ENCODE results near the gene RPUSD3. TPM values are rescaled to one million over a fixed set of nuclear protein-coding genes. Genes with fewer than 3 reads are reported as not detected.

RPUSD3 gene
- total RNA-seq, 4 donors from 2014 or later = 33.0 to 48.1 (median 45.0) TPM

DNA sequence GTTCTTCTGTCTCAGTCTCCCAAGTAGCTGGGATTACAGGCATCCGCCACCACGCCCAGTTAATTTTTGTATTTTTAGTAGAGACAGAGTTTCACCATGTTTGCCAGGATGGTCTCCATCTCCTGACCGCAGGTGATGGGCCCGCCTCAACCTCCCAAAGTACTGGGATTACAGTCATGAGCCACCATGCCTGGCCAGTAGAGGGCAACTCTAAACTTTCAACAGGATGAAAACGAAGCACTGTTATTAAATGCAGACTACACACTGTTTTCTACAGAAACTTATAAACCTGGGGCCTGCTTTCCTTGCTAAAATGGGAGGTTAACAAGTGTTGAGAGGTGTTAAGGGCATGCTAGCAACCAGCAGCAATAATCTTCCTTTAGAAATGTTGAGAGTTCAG lies 43.3 kb downstream of the RPUSD3 start:
- no peak overlapping the region for H3K27ac ChIP-seq (replicated peaks in 1 of 4)
- peaks cover 7 to 22% (median 11%) of the 10 kb centered on the region in 4 donors for H3K4me1 ChIP-seq
- H3K36me3 ChIP-seq = peaks cover 78 to 91% (median 89%) of the 10 kb centered on the region in 4 donors
- TF ChIP-seq, protein P1, sequence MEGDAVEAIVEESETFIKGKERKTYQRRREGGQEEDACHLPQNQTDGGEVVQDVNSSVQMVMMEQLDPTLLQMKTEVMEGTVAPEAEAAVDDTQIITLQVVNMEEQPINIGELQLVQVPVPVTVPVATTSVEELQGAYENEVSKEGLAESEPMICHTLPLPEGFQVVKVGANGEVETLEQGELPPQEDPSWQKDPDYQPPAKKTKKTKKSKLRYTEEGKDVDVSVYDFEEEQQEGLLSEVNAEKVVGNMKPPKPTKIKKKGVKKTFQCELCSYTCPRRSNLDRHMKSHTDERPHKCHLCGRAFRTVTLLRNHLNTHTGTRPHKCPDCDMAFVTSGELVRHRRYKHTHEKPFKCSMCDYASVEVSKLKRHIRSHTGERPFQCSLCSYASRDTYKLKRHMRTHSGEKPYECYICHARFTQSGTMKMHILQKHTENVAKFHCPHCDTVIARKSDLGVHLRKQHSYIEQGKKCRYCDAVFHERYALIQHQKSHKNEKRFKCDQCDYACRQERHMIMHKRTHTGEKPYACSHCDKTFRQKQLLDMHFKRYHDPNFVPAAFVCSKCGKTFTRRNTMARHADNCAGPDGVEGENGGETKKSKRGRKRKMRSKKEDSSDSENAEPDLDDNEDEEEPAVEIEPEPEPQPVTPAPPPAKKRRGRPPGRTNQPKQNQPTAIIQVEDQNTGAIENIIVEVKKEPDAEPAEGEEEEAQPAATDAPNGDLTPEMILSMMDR (IDR thresholded peaks at IDR 0.05) = no peak
- intact Hi-C loops (cut with DNase I) = no loop called here
- DNase-seq (ENCODE audit: extremely low spot score) = no peak
- WGBS = 83% methylated on average over 5 of the region's 5 CpGs
- no peaks in the 10 kb centered on the region for H3K9me3 ChIP-seq
- H3K4me3 ChIP-seq = no peak overlapping the region
- H3K27me3 ChIP-seq = no peaks in the 10 kb centered on the region

DNA sequence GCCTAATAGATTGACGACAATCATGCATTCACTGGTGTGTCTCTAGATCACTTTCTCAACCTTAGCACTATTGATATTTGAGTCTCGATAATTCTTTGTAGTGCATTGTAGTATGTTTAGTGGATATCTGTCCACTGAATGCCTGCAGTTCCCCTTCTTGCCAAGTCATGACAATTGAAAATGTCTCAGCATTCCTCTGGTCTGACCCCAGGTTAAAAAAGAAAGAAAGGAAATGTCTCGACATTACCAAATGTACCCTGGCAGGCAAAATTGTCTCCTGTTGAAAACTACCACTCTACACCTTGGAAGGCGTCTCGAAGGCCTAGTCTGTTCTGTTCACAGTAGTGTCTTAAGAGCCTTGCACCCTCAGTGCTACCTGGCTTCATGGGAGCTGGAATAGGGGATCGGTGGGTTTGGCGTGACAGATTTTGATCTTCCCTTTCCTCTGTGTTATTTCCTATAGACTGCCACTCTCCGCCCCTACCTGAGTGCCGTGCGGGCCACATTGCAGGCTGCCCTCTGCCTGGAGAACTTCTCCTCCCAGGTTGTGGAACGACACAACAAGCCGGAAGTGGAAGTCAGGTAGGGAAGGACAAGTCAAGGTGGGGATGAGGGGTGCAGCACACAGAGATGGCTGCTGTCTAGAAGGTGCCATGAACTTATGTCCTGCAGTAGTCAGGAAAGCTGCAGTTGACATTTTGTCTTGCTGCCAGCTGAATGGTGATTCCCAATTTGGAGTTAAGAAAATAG lies 46.4 kb downstream of the RPUSD3 start:
- H3K9me3 ChIP-seq = no peaks in the 10 kb centered on the region
- no peak overlapping the region for H3K27ac ChIP-seq (replicated peaks in 1 of 4)
- no peak overlapping the region for H3K4me3 ChIP-seq
- H3K27me3 ChIP-seq = no peaks in the 10 kb centered on the region
- intact Hi-C loops (cut with DNase I) = no loop called here
- no peak for DNase-seq (ENCODE audit: extremely low spot score)
- peaks cover 18 to 45% (median 32%) of the 10 kb centered on the region in 4 donors for H3K4me1 ChIP-seq
- TF ChIP-seq, protein P1 (IDR thresholded peaks at IDR 0.05) = no peak
- no peak for TF ChIP-seq POLR2AphosphoS5 (IDR thresholded peaks at IDR 0.05)
- TF ChIP-seq POLR2A (IDR thresholded peaks at IDR 0.05; ENCODE audit: low read depth) = no peak
- no peak for TF ChIP-seq EP300 (IDR thresholded peaks at IDR 0.05)
- 94% methylated on average over 12 of the region's 12 CpGs for WGBS
- H3K36me3 ChIP-seq = peaks cover 48 to 73% (median 63%) of the 10 kb centered on the region in 4 donors

DNA sequence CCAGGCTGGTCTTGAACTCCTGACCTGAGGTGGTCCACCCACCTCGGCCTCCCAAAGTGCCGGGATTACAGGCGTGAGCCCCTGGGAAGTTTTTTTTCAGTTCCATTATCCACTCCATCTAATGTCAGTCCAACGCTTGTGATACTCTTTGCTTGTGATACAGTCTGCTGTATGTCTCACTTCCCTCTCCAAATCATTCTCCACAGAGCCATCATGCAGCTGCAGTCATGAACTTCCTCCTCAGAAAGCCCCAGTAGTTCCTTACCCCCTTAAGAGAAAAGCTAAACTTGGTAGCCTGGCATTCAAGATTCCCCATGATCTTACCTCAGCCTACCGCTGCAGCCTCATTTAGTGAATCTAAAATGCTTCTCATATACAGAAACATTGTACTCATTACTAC lies 48.6 kb downstream of the RPUSD3 start:
- TF ChIP-seq EP300 (IDR thresholded peaks at IDR 0.05) (no peak), POLR2AphosphoS5 (IDR thresholded peaks at IDR 0.05) (no peak), POLR2A (IDR thresholded peaks at IDR 0.05; ENCODE audit: low read depth) (no peak)
- TF ChIP-seq, protein P1 (IDR thresholded peaks at IDR 0.05) = no peak
- Histone ChIP-seq H3K36me3 (peaks cover 29 to 56% (median 48%) of the 10 kb centered on the region in 4 donors), H3K4me3 (no peak overlapping the region), H3K4me1 (peaks cover 22 to 62% (median 50%) of the 10 kb centered on the region in 4 donors), H3K27me3 (no peaks in the 10 kb centered on the region), H3K9me3 (no peaks in the 10 kb centered on the region), H3K27ac (replicated peaks in 1 of 4) (no peak overlapping the region)
- intact Hi-C loops (cut with DNase I) = no loop called here
- no peak for DNase-seq (ENCODE audit: extremely low spot score)
- WGBS = 71% methylated on average over 5 of the region's 5 CpGs

DNA sequence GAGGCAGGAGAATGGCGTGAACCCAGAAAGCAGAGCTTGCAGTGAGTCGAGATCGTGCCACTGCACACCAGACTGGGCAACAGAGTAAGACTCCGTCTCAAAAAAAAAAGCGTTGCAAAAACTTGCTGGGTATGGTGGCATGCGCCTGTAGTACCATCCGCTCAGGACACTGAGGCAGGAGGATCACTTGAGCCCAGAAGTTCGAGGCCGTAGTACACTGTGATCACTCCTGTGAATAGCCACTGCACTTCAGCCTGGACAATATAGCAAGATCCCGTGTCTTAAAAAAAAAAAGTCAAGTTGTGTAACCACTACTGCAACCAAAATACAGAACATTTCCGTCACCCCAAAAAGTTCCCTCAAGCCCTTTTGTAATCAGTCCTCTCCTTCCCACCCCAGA lies 49.4 kb downstream of the RPUSD3 start:
- no peak for DNase-seq (ENCODE audit: extremely low spot score)
- Histone ChIP-seq H3K4me1 (peaks cover 22 to 62% (median 50%) of the 10 kb centered on the region in 4 donors), H3K9me3 (no peaks in the 10 kb centered on the region), H3K4me3 (peak overlapping the region in 1 of 4 donors; percentile 96), H3K36me3 (peaks cover 25 to 56% (median 46%) of the 10 kb centered on the region in 4 donors), H3K27me3 (no peaks in the 10 kb centered on the region), H3K27ac (replicated peaks in 1 of 4) (no peak overlapping the region)
- intact Hi-C loops (cut with DNase I) = loop anchor here (5.0 kb wide), 2 partner anchors 42 to 77 kb away; no protein-coding TSS in a partner anchor
- TF ChIP-seq POLR2AphosphoS5 (IDR thresholded peaks at IDR 0.05) = no peak
- no peak for TF ChIP-seq POLR2A (IDR thresholded peaks at IDR 0.05; ENCODE audit: low read depth)
- TF ChIP-seq, protein P1 (IDR thresholded peaks at IDR 0.05) = no peak
- WGBS = 91% methylated on average over 11 of the region's 11 CpGs
